OCI-LY1 (cell line): Measurements from ENCODE around the gene CLK2.

Experiments used
- CTCF ChIP-seq: fragments of 200-600 bp; sonication (generic), shearing (Covaris generic); IDR thresholded peaks from 2 replicates; pipeline ENCODE4 v1.5.1; 2017; ENCODE audit warnings: mild to moderate bottlenecking, antibody characterized with exemption, low read length, moderate library complexity, mixed read lengths
- EZH2 ChIP-seq: fragments of 200-600 bp; sonication (generic), shearing (Covaris generic); IDR thresholded peaks from 2 replicates; pipeline ENCODE4 v1.8.0; 2017; ENCODE audit warnings: borderline replicate concordance, mixed run types, mild to moderate bottlenecking, antibody characterized with exemption, low read length, moderate library complexity, mixed read lengths

GRCh38 chr1:155255243-155256007 lies 17.9 kb downstream of the CLK2 start, which contains the start of gene ENTREP3:
- TF ChIP-seq EZH2 (no peak), CTCF (no peak)
